GM19043 (cell line): ENCODE data around the gene FAM13C.
"Not testable (repeated sequence)": the region's sequence is repeated elsewhere in the genome, so short reads cannot be mapped to it uniquely, and the experiment has no call there.

Experiments
- ATAC-seq: cut with Tn5 transposase; IDR thresholded peaks from one replicate; pipeline ENCODE4 v1.9.1; 2021; ENCODE audit warnings: low read depth; ENCODE audit not compliant: unreplicated experiment

Gene FAM13C

DNA sequence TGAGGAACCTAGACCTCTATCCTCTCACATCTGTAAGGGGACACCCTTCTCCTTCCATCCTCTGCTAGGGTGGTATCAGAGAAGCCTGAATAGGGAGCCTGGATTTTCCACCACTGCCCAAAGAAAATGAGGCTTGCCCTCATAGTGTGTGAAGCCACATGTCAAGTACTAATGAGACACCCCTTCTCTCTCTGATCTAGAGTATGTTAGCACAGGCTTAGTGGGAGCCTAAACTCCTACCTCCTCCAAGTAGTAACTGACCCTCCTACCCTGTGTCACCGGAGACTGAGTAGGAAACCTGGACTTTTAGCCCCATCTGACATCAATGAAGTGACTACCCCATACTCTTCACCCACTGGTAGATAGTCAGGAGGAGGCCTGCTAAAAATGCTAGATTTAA lies 120.3 kb downstream of the FAM13C start:
- no peak for ATAC-seq

DNA sequence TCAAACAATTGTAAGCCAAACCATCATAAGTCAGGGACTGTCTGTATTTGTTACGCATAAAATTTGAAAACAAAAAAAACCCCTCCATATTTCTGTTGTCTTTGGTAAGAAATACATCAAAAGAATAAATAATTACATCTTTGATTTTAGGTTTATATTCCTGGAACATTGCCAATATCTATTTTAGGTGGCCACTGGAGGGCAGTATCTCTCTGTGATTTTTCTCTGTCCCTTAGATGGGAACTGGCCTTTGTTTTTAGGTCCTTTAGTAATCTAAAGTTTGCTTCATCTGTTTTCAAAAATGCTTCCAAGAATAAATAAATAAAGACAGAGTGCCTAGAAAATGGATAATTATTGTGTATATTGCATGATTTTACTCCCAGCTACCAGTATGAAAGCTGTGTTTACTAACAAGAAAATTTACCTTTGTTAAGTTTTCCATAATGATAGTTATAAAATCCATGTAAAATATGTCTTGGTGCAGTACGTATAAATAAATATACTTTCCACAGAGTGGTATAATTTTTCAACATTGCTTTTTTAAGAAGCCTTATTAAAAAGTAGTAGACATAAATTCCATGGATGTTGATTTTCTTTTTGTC lies 121.7 kb downstream of the FAM13C start:
- ATAC-seq = no peak

DNA sequence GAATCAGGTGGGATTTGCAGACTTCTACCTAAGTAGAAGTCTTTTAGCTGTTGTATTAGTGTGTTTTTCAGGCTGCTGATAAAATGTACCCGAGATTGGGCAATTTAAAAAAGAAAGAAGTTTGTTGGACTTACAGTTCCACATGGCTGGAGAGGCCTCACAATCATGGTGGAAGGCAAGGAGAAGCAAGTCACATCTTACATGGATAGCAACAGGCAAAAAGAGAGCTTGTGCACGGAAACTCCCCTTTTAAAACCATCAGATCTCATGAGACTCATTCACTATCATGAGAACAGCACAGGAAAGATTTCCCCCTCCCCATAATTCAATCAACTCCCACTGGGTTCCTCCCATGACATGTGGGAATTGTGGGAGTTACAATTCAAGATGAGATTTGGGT lies 123.2 kb downstream of the FAM13C start:
- ATAC-seq = not testable (repeated sequence)

DNA sequence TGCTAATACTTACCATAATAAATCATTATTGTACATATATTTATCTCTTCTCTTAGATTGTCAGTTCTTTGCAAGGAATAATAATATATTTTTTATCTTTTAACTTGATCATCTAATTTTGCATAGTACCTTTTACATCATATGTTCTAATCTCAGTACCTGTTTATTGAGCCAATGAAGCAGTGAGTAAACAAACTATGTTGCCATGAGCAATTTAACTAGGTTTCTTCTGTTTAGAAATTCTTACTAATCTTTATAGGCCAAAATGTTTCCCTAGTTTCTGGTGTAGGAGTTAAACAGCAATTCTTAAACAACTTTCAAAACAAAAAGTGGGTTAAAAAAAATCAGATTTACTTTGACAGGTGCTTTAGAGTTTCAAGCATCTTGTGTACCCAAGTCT lies 124.6 kb downstream of the FAM13C start:
- ATAC-seq = no peak

- no peak for ATAC-seq
Measured at GRCh38 chr10:59236064-59236697, 126.2 kb downstream of the FAM13C start.

DNA sequence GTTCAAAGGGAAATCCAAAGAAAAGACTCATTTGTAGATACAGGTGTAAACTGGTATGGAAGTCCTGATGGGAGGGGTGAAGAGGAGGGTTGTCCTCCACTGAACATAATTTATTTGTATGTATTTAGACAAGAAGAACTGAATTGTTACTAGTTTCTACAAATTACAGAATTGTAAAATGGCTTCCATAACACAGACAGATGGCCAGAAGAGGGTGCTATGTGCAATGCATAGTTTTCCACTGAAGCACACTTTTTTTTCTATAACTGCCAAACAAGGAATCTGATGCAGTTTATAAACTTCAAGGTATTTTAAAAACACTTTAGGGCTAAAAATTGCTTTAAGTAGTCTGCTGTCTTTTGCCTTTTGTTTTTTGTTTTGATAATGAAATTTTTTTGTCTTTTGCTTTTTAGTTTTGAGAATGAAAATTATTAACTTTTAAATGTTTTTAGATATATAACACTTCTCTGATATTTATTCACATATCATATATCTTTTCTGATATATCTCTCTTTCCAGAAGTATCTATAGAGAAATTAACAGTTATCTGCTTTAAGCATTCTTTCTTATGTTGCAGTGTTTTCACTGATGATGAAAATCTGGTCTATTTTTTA lies 127.4 kb downstream of the FAM13C start:
- no peak for ATAC-seq

DNA sequence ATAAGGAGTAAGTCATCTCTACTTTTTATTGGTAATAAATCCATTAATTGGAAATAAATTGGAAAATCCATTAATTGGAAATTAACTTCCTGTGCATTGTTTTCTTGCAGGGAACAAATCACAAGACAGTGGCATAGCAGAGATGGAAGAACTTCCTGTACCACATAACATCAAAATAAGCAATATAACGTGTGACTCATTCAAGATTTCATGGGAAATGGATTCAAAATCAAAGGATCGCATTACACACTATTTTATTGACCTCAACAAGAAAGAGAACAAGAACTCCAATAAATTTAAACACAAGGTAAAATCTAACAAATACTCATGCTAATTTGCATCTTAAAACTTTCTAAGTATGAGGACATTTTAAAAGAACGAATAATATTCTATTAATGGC lies 128.2 kb downstream of the FAM13C start:
- no peak for ATAC-seq

GRCh38 chr10:59229441-59229840 lies 132.9 kb downstream of the FAM13C start:
- no peak for ATAC-seq

- ATAC-seq = no peak
Measured at GRCh38 chr10:59227136-59227673, 135.1 kb downstream of the FAM13C start.

GRCh38 chr10:59225211-59225610 lies 137.1 kb downstream of the FAM13C start:
- ATAC-seq = no peak

DNA sequence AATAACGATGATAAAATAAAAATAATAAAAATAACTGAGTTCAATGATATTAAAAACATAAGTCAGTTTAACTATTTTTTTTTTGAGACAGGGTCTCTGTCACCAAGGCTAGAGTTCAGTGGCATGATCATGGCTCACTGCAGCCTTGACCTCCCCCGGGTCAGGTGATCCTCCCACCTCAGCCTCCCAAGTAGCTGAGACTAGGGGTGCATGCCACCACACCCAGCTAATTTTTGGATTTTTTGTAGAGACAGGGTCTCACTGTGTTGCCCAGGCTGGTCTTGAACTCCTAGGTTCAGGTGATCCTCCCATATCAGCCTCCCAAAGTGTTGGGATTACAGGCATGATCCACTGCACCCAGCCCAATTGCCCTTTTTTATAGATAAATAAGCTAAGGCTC lies 138.8 kb downstream of the FAM13C start:
- ATAC-seq = not testable (repeated sequence)

DNA sequence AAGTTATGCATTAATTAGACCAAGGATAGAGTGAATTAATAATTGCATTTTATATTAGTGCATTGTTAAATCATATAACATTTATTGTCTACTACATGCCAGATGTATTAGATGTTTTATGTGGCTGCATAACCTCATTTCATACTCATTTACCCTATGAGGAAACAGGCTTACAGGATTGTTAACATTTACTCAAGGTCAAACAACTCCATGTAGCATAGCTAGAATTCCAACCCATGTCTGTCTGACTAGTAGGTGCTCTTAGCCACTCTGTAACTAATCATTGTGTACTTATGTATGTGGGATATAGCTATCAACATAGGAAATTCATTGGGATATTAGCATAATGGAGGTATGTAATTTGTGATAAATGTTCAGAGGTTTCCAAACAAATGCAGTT lies 139.6 kb downstream of the FAM13C start:
- ATAC-seq = no peak

DNA sequence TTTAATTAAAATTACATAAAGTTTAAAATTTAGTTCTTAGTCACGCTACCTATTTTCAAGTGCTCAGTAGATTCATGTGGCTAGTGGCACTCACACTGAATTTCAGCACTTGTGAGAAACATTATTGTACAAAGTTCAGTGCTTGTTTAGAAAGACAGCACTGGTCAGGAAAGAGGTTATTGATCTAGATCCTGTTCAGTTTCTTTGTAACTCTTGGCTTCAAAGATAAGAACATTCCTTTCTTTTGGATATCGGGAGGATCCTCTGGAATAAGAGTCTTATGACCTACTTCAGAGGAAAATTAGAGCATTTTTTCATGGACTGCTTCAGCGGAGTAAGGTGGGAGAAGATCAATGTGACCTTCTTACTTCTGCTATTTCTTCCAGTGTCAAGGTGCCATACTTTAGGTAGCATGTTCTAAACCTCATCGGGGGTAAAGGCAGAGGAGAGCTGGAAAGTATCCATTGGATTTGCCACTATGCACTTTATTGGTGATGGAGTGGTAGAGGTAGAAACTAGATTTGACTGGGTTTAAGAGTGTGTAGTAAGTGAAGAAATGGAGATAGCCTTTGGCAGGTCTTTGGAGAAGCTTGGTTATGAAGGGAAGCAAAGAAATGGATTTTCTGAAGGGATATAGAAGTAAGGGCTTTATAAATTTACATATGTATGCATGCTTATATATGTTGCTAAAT lies 146.0 kb downstream of the FAM13C start:
- no peak for ATAC-seq

- ATAC-seq = no peak
Measured at GRCh38 chr10:59214160-59214559, 148.2 kb downstream of the FAM13C start.

DNA sequence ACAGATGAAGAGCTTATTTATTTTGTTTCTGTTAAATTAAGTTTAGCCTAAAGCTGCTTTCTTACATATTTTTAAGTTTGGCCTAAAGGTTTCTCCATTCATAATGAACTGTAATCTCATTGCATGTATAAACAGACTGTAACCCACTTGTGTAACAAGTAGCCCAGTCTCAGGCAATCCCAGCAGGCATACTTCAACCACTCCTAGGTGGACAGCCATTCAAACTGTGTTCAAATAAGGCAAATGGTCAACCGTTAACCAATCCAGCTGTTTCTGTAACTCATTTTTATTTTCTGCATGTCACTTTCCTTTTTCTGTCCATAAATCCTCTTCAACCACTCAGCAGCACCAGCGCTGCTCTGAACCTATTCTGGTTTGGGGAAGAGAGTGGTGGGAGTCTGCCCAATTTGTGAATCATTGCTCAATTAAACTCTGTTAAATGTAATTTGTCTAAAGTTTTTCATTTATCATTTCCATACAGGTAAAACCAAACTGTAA lies 150.0 kb downstream of the FAM13C start:
- no peak for ATAC-seq

GRCh38 chr10:59206204-59206720 lies 156.1 kb downstream of the FAM13C start:
- no peak for ATAC-seq
